ENCODE results near the gene GALNT2.

GALNT2 gene

GRCh38 chr1:230110971-230111370, 43.9 kb downstream of the GALNT2 start:
- Histone ChIP-seq H3K23ac (ENCODE audit: low read length) (no peak overlapping the region), H2BK15ac (replicated peaks; ENCODE audit: low read depth) (no peak overlapping the region), H3K4me3 (ENCODE audit: low read length) (no peak overlapping the region), H2BK5ac (ENCODE audit: low read length) (no peak overlapping the region), H3K18ac (ENCODE audit: low read length) (no peak overlapping the region), H4K8ac (ENCODE audit: low read depth, low read length) (no peak overlapping the region), H3K79me2 (ENCODE audit: control insufficient read depth, insufficient read depth, low read length) (peaks cover 7% of the 10 kb centered on the region), H3K56ac (ENCODE audit: low read length) (no peak overlapping the region), H2AK5ac (ENCODE audit: low read length) (no peak overlapping the region), H3K4me1 (ENCODE audit: control insufficient read depth, low read depth, low read length) (no peaks in the 10 kb centered on the region), H3K27me3 (ENCODE audit: insufficient read depth, low read length, poor library complexity) (no peaks in the 10 kb centered on the region), H3K79me1 (ENCODE audit: low read length) (peaks cover 23% of the 10 kb centered on the region), H3K4me2 (ENCODE audit: low read length) (no peak overlapping the region), H3K4ac (ENCODE audit: low read depth, low read length) (no peak overlapping the region), H4K5ac (ENCODE audit: low read length) (no peak overlapping the region), H3K27ac (ENCODE audit: low read depth, low read length) (no peak overlapping the region), H2BK120ac (ENCODE audit: low read depth, low read length) (no peak overlapping the region), H3K9ac (ENCODE audit: low read length) (no peak overlapping the region), H3K36me3 (ENCODE audit: control insufficient read depth, insufficient read depth, low read length) (no peaks in the 10 kb centered on the region)
- WGBS (ENCODE audit: extremely low coverage, insufficient coverage, low lambda C conversion rate) = no CpG with 5 or more reads among the region's 8 CpGs
- DNase-seq = no peak

GRCh38 chr1:230112131-230112701, 45.2 kb downstream of the GALNT2 start:
- H3K27ac ChIP-seq (ENCODE audit: low read depth, low read length) = no peak overlapping the region
- peaks cover 17% of the 10 kb centered on the region for H3K79me1 ChIP-seq (ENCODE audit: low read length)
- H3K4me2 ChIP-seq (ENCODE audit: low read length) = no peak overlapping the region
- H3K4me1 ChIP-seq (ENCODE audit: control insufficient read depth, low read depth, low read length) = no peaks in the 10 kb centered on the region
- DNase-seq = no peak
- no CpG with 5 or more reads among the region's 7 CpGs for WGBS (ENCODE audit: extremely low coverage, insufficient coverage, low lambda C conversion rate)
- no peak overlapping the region for H3K4me3 ChIP-seq (ENCODE audit: low read length)
- no peak overlapping the region for H2BK120ac ChIP-seq (ENCODE audit: low read depth, low read length)
- no peak overlapping the region for H3K23ac ChIP-seq (ENCODE audit: low read length)
- peak overlapping the region; percentile 27 for H3K56ac ChIP-seq (ENCODE audit: low read length)
- H3K4ac ChIP-seq (ENCODE audit: low read depth, low read length) = no peak overlapping the region
- no peak overlapping the region for H2AK5ac ChIP-seq (ENCODE audit: low read length)
- H2BK15ac ChIP-seq (replicated peaks; ENCODE audit: low read depth) = no peak overlapping the region
- no peak overlapping the region for H3K9ac ChIP-seq (ENCODE audit: low read length)
- H2BK5ac ChIP-seq (ENCODE audit: low read length) = no peak overlapping the region
- no peaks in the 10 kb centered on the region for H3K27me3 ChIP-seq (ENCODE audit: insufficient read depth, low read length, poor library complexity)
- no peak overlapping the region for H4K8ac ChIP-seq (ENCODE audit: low read depth, low read length)
- H3K36me3 ChIP-seq (ENCODE audit: control insufficient read depth, insufficient read depth, low read length) = no peaks in the 10 kb centered on the region
- no peak overlapping the region for H4K5ac ChIP-seq (ENCODE audit: low read length)
- H3K79me2 ChIP-seq (ENCODE audit: control insufficient read depth, insufficient read depth, low read length) = peaks cover 4% of the 10 kb centered on the region
- no peak overlapping the region for H3K18ac ChIP-seq (ENCODE audit: low read length)

- H3K36me3 ChIP-seq (ENCODE audit: control insufficient read depth, insufficient read depth, low read length) = no peaks in the 10 kb centered on the region
- H2BK15ac ChIP-seq (replicated peaks; ENCODE audit: low read depth) = no peak overlapping the region
- no peak overlapping the region for H4K8ac ChIP-seq (ENCODE audit: low read depth, low read length)
- no peak overlapping the region for H3K23ac ChIP-seq (ENCODE audit: low read length)
- H2AK5ac ChIP-seq (ENCODE audit: low read length) = no peak overlapping the region
- no peak overlapping the region for H3K9ac ChIP-seq (ENCODE audit: low read length)
- DNase-seq = no peak
- H3K4me3 ChIP-seq (ENCODE audit: low read length) = no peak overlapping the region
- peaks cover 4% of the 10 kb centered on the region for H3K79me2 ChIP-seq (ENCODE audit: control insufficient read depth, insufficient read depth, low read length)
- H3K27me3 ChIP-seq (ENCODE audit: insufficient read depth, low read length, poor library complexity) = no peaks in the 10 kb centered on the region
- no peak overlapping the region for H4K5ac ChIP-seq (ENCODE audit: low read length)
- no peak overlapping the region for H3K18ac ChIP-seq (ENCODE audit: low read length)
- no peak overlapping the region for H3K4me2 ChIP-seq (ENCODE audit: low read length)
- no peak overlapping the region for H3K56ac ChIP-seq (ENCODE audit: low read length)
- H3K4me1 ChIP-seq (ENCODE audit: control insufficient read depth, low read depth, low read length) = no peaks in the 10 kb centered on the region
- H2BK5ac ChIP-seq (ENCODE audit: low read length) = no peak overlapping the region
- H3K27ac ChIP-seq (ENCODE audit: low read depth, low read length) = no peak overlapping the region
- H3K79me1 ChIP-seq (ENCODE audit: low read length) = peaks cover 16% of the 10 kb centered on the region
- H3K4ac ChIP-seq (ENCODE audit: low read depth, low read length) = no peak overlapping the region
- no peak overlapping the region for H2BK120ac ChIP-seq (ENCODE audit: low read depth, low read length)
- no CpG with 5 or more reads among the region's 5 CpGs for WGBS (ENCODE audit: extremely low coverage, insufficient coverage, low lambda C conversion rate)
These were observed 45.7 kb downstream of the GALNT2 start for GRCh38 chr1:230112782-230113181.

- no peak overlapping the region for H3K27ac ChIP-seq (ENCODE audit: low read depth, low read length)
- no CpG with 5 or more reads among the region's 4 CpGs for WGBS (ENCODE audit: extremely low coverage, insufficient coverage, low lambda C conversion rate)
- H2AK5ac ChIP-seq (ENCODE audit: low read length) = no peak overlapping the region
- peaks cover 14% of the 10 kb centered on the region for H3K79me1 ChIP-seq (ENCODE audit: low read length)
- H3K4me3 ChIP-seq (ENCODE audit: low read length) = no peak overlapping the region
- H2BK15ac ChIP-seq (replicated peaks; ENCODE audit: low read depth) = no peak overlapping the region
- no peak overlapping the region for H3K4ac ChIP-seq (ENCODE audit: low read depth, low read length)
- no peak overlapping the region for H2BK5ac ChIP-seq (ENCODE audit: low read length)
- no peaks in the 10 kb centered on the region for H3K27me3 ChIP-seq (ENCODE audit: insufficient read depth, low read length, poor library complexity)
- H3K4me1 ChIP-seq (ENCODE audit: control insufficient read depth, low read depth, low read length) = no peaks in the 10 kb centered on the region
- no peak overlapping the region for H3K23ac ChIP-seq (ENCODE audit: low read length)
- H3K36me3 ChIP-seq (ENCODE audit: control insufficient read depth, insufficient read depth, low read length) = no peaks in the 10 kb centered on the region
- DNase-seq = no peak
- H3K4me2 ChIP-seq (ENCODE audit: low read length) = no peak overlapping the region
- no peak overlapping the region for H3K9ac ChIP-seq (ENCODE audit: low read length)
- H3K79me2 ChIP-seq (ENCODE audit: control insufficient read depth, insufficient read depth, low read length) = peaks cover 4% of the 10 kb centered on the region
- no peak overlapping the region for H2BK120ac ChIP-seq (ENCODE audit: low read depth, low read length)
- H4K8ac ChIP-seq (ENCODE audit: low read depth, low read length) = no peak overlapping the region
- H3K18ac ChIP-seq (ENCODE audit: low read length) = no peak overlapping the region
- no peak overlapping the region for H4K5ac ChIP-seq (ENCODE audit: low read length)
- H3K56ac ChIP-seq (ENCODE audit: low read length) = no peak overlapping the region
These were observed 46.2 kb downstream of the GALNT2 start for GRCh38 chr1:230113235-230113592.

GRCh38 chr1:230113593-230114236, 46.7 kb downstream of the GALNT2 start:
- no peak overlapping the region for H3K4me2 ChIP-seq (ENCODE audit: low read length)
- DNase-seq = no peak
- H2BK15ac ChIP-seq (replicated peaks; ENCODE audit: low read depth) = no peak overlapping the region
- H3K4ac ChIP-seq (ENCODE audit: low read depth, low read length) = no peak overlapping the region
- no peak overlapping the region for H3K4me3 ChIP-seq (ENCODE audit: low read length)
- no peak overlapping the region for H3K18ac ChIP-seq (ENCODE audit: low read length)
- no peak overlapping the region for H2BK5ac ChIP-seq (ENCODE audit: low read length)
- H3K27ac ChIP-seq (ENCODE audit: low read depth, low read length) = no peak overlapping the region
- no peak overlapping the region for H3K23ac ChIP-seq (ENCODE audit: low read length)
- peaks cover 11% of the 10 kb centered on the region for H3K79me1 ChIP-seq (ENCODE audit: low read length)
- peaks cover 4% of the 10 kb centered on the region for H3K79me2 ChIP-seq (ENCODE audit: control insufficient read depth, insufficient read depth, low read length)
- no CpG with 5 or more reads among the region's 17 CpGs for WGBS (ENCODE audit: extremely low coverage, insufficient coverage, low lambda C conversion rate)
- no peak overlapping the region for H3K9ac ChIP-seq (ENCODE audit: low read length)
- no peak overlapping the region for H2BK120ac ChIP-seq (ENCODE audit: low read depth, low read length)
- no peak overlapping the region for H4K5ac ChIP-seq (ENCODE audit: low read length)
- no peak overlapping the region for H3K56ac ChIP-seq (ENCODE audit: low read length)
- H4K8ac ChIP-seq (ENCODE audit: low read depth, low read length) = no peak overlapping the region
- H3K36me3 ChIP-seq (ENCODE audit: control insufficient read depth, insufficient read depth, low read length) = no peaks in the 10 kb centered on the region
- no peaks in the 10 kb centered on the region for H3K4me1 ChIP-seq (ENCODE audit: control insufficient read depth, low read depth, low read length)
- H3K27me3 ChIP-seq (ENCODE audit: insufficient read depth, low read length, poor library complexity) = no peaks in the 10 kb centered on the region
- H2AK5ac ChIP-seq (ENCODE audit: low read length) = no peak overlapping the region

GRCh38 chr1:230114237-230114651, 47.2 kb downstream of the GALNT2 start:
- Histone ChIP-seq H3K4me1 (ENCODE audit: control insufficient read depth, low read depth, low read length) (no peaks in the 10 kb centered on the region), H3K56ac (ENCODE audit: low read length) (no peak overlapping the region), H2AK5ac (ENCODE audit: low read length) (no peak overlapping the region), H3K23ac (ENCODE audit: low read length) (no peak overlapping the region), H3K27me3 (ENCODE audit: insufficient read depth, low read length, poor library complexity) (no peaks in the 10 kb centered on the region), H3K4ac (ENCODE audit: low read depth, low read length) (no peak overlapping the region), H3K79me2 (ENCODE audit: control insufficient read depth, insufficient read depth, low read length) (peaks cover 4% of the 10 kb centered on the region), H3K9ac (ENCODE audit: low read length) (no peak overlapping the region), H3K79me1 (ENCODE audit: low read length) (peaks cover 10% of the 10 kb centered on the region), H2BK120ac (ENCODE audit: low read depth, low read length) (no peak overlapping the region), H4K5ac (ENCODE audit: low read length) (no peak overlapping the region), H3K27ac (ENCODE audit: low read depth, low read length) (no peak overlapping the region), H2BK5ac (ENCODE audit: low read length) (no peak overlapping the region), H4K8ac (ENCODE audit: low read depth, low read length) (no peak overlapping the region), H2BK15ac (replicated peaks; ENCODE audit: low read depth) (no peak overlapping the region), H3K36me3 (ENCODE audit: control insufficient read depth, insufficient read depth, low read length) (no peaks in the 10 kb centered on the region), H3K4me3 (ENCODE audit: low read length) (no peak overlapping the region), H3K18ac (ENCODE audit: low read length) (no peak overlapping the region), H3K4me2 (ENCODE audit: low read length) (no peak overlapping the region)
- WGBS (ENCODE audit: extremely low coverage, insufficient coverage, low lambda C conversion rate) = no CpG with 5 or more reads among the region's 15 CpGs
- no peak for DNase-seq

Data from mesendoderm (in vitro differentiated cells).